Cerebellar cortex (tissue), 1 donor: ENCODE results near the gene CEP350.

Experiments used
- DNase-seq: peaks from one replicate; pipeline ENCODE4 v3.0.0-alpha.2; 2015; ENCODE audit warnings: low spot score

The CEP350 gene

DNA sequence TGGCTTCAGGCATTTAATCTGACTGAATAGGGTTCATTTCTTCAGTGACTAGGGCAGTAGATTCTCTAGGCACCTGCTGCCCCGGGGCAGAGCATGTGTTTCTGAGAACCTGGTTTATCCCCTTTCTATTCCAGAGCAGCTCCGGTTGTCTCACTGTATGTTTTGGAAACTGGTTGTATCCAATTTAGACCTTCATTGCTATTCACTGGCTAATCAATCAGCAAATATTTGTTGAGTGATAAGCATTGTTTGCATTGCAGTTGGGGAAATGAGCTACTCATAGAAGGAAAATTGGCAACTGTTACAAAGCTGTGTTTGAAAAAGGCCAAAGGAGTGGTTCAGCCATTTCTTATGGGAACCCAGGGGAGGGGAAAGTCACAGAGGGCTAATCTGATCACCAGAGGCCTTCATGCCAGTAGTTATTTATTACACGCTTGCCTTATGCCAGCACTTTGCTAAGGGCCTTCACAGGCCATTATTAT lies 203.0 kb downstream of the CEP350 start:
- no peak for DNase-seq

DNA sequence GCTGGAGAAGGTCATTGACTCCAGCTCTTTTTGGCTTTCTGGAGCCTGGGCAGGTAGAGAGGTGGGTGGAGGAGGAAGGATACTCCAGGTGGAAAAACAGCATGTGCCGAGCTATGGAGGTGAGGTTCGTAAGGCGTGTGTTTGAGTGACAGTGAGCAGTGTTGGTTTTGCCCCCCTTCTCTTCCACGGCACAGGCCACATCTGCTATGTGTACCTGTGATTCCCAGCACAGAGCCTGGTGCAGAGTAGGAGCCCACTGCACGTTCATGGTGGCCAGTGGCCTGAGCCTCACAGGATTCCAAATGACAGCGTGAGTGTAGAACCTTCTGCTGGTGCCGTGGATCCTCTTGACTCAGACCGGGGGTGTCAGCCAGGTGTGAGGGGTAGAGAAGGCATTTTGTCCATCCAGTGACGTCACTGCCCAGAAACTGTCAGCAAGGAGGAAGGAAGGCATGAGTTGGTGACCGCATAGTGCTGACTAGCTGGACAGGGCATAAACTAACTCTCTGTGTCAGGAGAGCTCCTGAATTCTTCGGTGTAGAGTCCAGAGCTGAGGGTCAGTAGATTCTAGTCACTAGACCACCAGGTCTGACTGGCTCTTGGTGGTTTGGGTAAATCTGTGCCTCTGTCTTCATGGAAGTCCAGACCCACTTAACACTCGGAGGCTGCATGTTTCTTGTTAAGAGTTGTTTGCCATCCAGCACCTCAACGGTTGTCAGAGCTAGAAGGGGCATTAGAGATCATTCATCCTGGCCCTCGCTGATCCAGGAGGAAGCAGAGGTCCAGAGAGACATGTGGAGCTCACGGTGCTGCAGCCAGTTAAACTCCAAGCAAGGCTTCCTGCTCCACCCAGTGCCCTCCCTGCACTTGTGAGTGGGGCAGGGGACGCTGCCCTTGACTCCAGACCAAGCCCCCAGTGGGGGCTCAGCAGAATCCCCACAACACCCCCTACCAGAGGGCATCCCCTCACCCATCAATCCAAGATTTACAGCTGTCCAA lies 203.8 kb downstream of the CEP350 start:
- no peak for DNase-seq

DNA sequence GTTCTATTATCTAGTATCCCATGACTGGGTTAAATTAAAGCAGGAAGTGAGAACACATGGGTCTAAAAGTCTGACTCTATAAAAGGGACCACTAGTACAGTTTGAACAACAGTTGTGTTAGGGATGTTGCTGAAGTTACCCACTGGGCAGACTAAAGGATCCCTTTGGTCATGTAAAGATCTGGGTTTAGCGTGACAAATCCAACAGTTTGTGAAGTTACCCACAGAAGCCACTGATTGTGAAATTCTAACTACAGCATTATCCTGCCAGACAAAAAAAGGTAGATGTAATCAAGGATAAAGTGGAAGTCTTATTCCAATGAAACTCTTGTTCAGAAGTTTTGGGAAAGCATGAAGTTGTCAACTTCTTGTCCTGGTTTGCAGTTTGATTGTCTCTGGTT lies 205.7 kb downstream of the CEP350 start:
- no peak for DNase-seq

DNA sequence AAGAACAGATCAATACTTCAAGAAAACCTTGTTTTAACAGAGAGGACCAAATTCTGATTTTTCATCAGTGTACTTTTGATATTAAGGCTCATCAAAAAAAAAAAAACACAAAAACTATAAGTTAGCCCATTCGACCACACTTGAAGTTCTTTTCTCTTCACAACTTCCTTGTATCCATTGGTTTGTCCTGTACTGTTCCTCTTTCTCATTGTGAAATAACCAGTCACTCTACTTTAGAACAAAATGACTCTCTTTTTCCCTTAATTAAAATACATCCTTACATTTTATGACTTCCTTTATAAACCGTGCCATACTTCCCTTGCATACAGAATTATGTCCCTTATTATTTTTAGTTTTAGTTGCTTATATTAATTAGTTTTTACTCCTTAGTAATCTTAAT lies 208.4 kb downstream of the CEP350 start:
- DNase-seq: no peak
